H9 (cell line): Measurements from ENCODE around the gene PPP1R12B. TPM values are rescaled to one million over a fixed set of nuclear protein-coding genes. Genes with fewer than 3 reads are reported as not detected.

Source experiments
- DNase-seq: peaks from one replicate; pipeline ENCODE4 v3.0.0-alpha.2; 2017
- H2AFZ ChIP-seq: one replicate; pipeline ENCODE4 v1.6.1; 2013; ENCODE audit warnings: mild to moderate bottlenecking, low read length, control low read depth, moderate library complexity
- H2AK5ac ChIP-seq: 2 replicates; pipeline ENCODE4 v1.6.1; 2013; ENCODE audit warnings: low read length, control low read depth, mixed read lengths; ENCODE audit not compliant: insufficient read length
- H2BK120ac ChIP-seq: one replicate; pipeline ENCODE4 v1.6.1; 2013; ENCODE audit warnings: low read depth, mild to moderate bottlenecking, low read length, control low read depth, inconsistent platforms; ENCODE audit not compliant: poor library complexity, severe bottlenecking
- H2BK12ac ChIP-seq: 2 replicates; pipeline ENCODE4 v1.6.1; 2013; ENCODE audit warnings: low read length, control low read depth, mixed read lengths, low read depth; ENCODE audit not compliant: insufficient read length
- H2BK15ac ChIP-seq: 2 replicates; pipeline ENCODE4 v1.6.1; 2013; ENCODE audit warnings: low read depth, low read length, control low read depth
- H2BK20ac ChIP-seq: one replicate; pipeline ENCODE4 v1.6.1; 2013; ENCODE audit warnings: low read depth, mild to moderate bottlenecking, low read length, control low read depth, inconsistent platforms; ENCODE audit not compliant: poor library complexity, severe bottlenecking
- H2BK5ac ChIP-seq: 2 replicates; pipeline ENCODE4 v1.6.1; 2013; ENCODE audit warnings: low read length, control low read depth, mixed read lengths; ENCODE audit not compliant: insufficient read length
- H3K14ac ChIP-seq: 2 replicates; pipeline ENCODE4 v1.6.1; 2013; ENCODE audit warnings: low read length, control low read depth; ENCODE audit not compliant: insufficient read depth
- H3K18ac ChIP-seq: 2 replicates; pipeline ENCODE4 v1.6.1; 2013; ENCODE audit warnings: low read depth, mild to moderate bottlenecking, mixed read lengths, low read length, control low read depth; ENCODE audit not compliant: insufficient read length
- H3K23ac ChIP-seq: 2 replicates; pipeline ENCODE4 v1.6.1; 2013; ENCODE audit warnings: low read length, control low read depth, mixed read lengths, low read depth; ENCODE audit not compliant: insufficient read length
- H3K23me2 ChIP-seq: 2 replicates; pipeline ENCODE4 v1.6.1; 2013; ENCODE audit warnings: low read depth, mild to moderate bottlenecking, mixed read lengths, low read length, control low read depth; ENCODE audit not compliant: insufficient read length, poor library complexity, severe bottlenecking
- H3K27ac ChIP-seq: 2 replicates; pipeline ENCODE4 v1.5.1; 2013; ENCODE audit warnings: low read length, control low read depth, mixed read lengths, low read depth; ENCODE audit not compliant: insufficient read length
- H3K27me3 ChIP-seq: 2 replicates; pipeline ENCODE4 v1.6.1; 2013; ENCODE audit warnings: low read length, control low read depth, inconsistent platforms; ENCODE audit not compliant: insufficient read depth
- H3K4ac ChIP-seq: 2 replicates; pipeline ENCODE4 v1.6.1; 2013; ENCODE audit warnings: low read depth, mild to moderate bottlenecking, control low read depth, inconsistent platforms, low read length, moderate library complexity
- H3K4me1 ChIP-seq: 2 replicates; pipeline ENCODE4 v1.6.1; 2013; ENCODE audit warnings: low read length, control low read depth, inconsistent platforms; ENCODE audit not compliant: insufficient read depth
- H3K4me2 ChIP-seq: 2 replicates; pipeline ENCODE4 v1.6.1; 2013; ENCODE audit warnings: low read length, control low read depth, mixed read lengths; ENCODE audit not compliant: insufficient read length, insufficient read depth
- H3K56ac ChIP-seq: 2 replicates; pipeline ENCODE4 v1.6.1; 2013; ENCODE audit warnings: low read depth, mild to moderate bottlenecking, mixed read lengths, low read length, control low read depth; ENCODE audit not compliant: insufficient read length
- H3K79me1 ChIP-seq: 2 replicates; pipeline ENCODE4 v1.6.1; 2013; ENCODE audit warnings: low read depth, mild to moderate bottlenecking, moderate library complexity, low read length, control low read depth, inconsistent platforms; ENCODE audit not compliant: insufficient read depth, poor library complexity, severe bottlenecking
- H3K79me2 ChIP-seq: 2 replicates; pipeline ENCODE4 v1.6.1; 2013; ENCODE audit warnings: low read length, control low read depth, inconsistent platforms; ENCODE audit not compliant: insufficient read depth
- H3K9ac ChIP-seq: 2 replicates; pipeline ENCODE4 v1.6.1; 2013; ENCODE audit warnings: low read length, control low read depth, mixed read lengths; ENCODE audit not compliant: insufficient read length; ENCODE audit errors: extremely low read depth
- H3K9me3 ChIP-seq: one replicate; pipeline ENCODE4 v1.6.1; 2013; ENCODE audit warnings: low read depth, low read length, inconsistent platforms; ENCODE audit not compliant: control insufficient read depth
- H3T11ph ChIP-seq: one replicate; pipeline ENCODE4 v1.6.1; 2013; ENCODE audit warnings: mild to moderate bottlenecking, low read length, control low read depth, inconsistent platforms
- H4K20me1 ChIP-seq: one replicate; pipeline ENCODE4 v1.6.1; 2013; ENCODE audit not compliant: control insufficient read depth, insufficient read length, insufficient read depth
- H4K5ac ChIP-seq: 2 replicates; pipeline ENCODE4 v1.6.1; 2013; ENCODE audit warnings: low read depth, mild to moderate bottlenecking, mixed read lengths, low read length, control low read depth; ENCODE audit not compliant: insufficient read length
- H4K8ac ChIP-seq: replicated peaks from 2 replicates; pipeline ENCODE4 v1.6.1; 2013; ENCODE audit warnings: low read length, control low read depth, mixed read lengths, low read depth; ENCODE audit not compliant: insufficient read length
- H4K91ac ChIP-seq: 2 replicates; pipeline ENCODE4 v1.6.1; 2013; ENCODE audit warnings: low read depth, mild to moderate bottlenecking, moderate library complexity, mixed read lengths, low read length, control low read depth; ENCODE audit not compliant: insufficient read length
- H3K27ac Mint-ChIP-seq, 3 experiments: 2 replicates in 2 of 3; 3 replicates in 1 of 3; pipeline ENCODE4 v1.8.0; 2020 to 2021; ENCODE audit warnings: mixed read lengths in 3 of 3, mild to moderate bottlenecking in 1 of 3, moderate library complexity in 1 of 3
- H3K27me3 Mint-ChIP-seq: 2 replicates; pipeline ENCODE4 v1.8.0; 2021; ENCODE audit warnings: low read depth, mild to moderate bottlenecking, moderate library complexity, mixed read lengths
- H3K36me3 Mint-ChIP-seq, 3 experiments: 2 replicates in 2 of 3; 3 replicates in 1 of 3; pipeline ENCODE4 v1.8.0; 2020 to 2021; ENCODE audit warnings: low read depth in 3 of 3, mixed read lengths in 3 of 3; ENCODE audit not compliant: insufficient read depth in 1 of 3
- H3K4me1 Mint-ChIP-seq, 2 experiments: 2 replicates each; pipeline ENCODE4 v1.8.0; 2020; ENCODE audit warnings: mixed read lengths in 2 of 2
- H3K4me3 Mint-ChIP-seq, 2 experiments: 2 replicates in 1 of 2; 3 replicates in 1 of 2; pipeline ENCODE4 v1.8.0; 2020 to 2021; ENCODE audit warnings: mild to moderate bottlenecking in 2 of 2, mixed read lengths in 2 of 2, moderate library complexity in 1 of 2
- H3K9me3 Mint-ChIP-seq, 2 experiments: 2 replicates in 1 of 2; 3 replicates in 1 of 2; pipeline ENCODE4 v1.8.0; 2020; ENCODE audit warnings: mild to moderate bottlenecking in 2 of 2, mixed read lengths in 2 of 2, moderate library complexity in 1 of 2
- WGBS: extraction: QIAGEN DNeasy Blood & Tissue Kit; methylation state at CpG from one replicate; pipeline ENCODE4 v1.1.7; 2013; ENCODE audit warnings: missing lambda C conversion rate, low lambda C conversion rate, mixed read lengths; ENCODE audit not compliant: insufficient read length; ENCODE audit errors: extremely low coverage; 5-methylcytosine and 5-hydroxymethylcytosine counted together
- total RNA-seq: library from RNA; stranded (reverse); gene quantifications from 2 replicates; pipeline ENCODE4 v1.2.1, GENCODE V29; 2021
- TF ChIP-seq, protein P1 (sequence below): fragments of 200-600 bp; sonication (generic); conservative IDR thresholded peaks from 3 replicates; pipeline ENCODE4 v1.8.0; 2021; ENCODE audit warnings: antibody characterized with exemption, mild to moderate bottlenecking

The PPP1R12B gene
- total RNA-seq, 1 experiment from 2014 or later: 12.9 TPM

DNA sequence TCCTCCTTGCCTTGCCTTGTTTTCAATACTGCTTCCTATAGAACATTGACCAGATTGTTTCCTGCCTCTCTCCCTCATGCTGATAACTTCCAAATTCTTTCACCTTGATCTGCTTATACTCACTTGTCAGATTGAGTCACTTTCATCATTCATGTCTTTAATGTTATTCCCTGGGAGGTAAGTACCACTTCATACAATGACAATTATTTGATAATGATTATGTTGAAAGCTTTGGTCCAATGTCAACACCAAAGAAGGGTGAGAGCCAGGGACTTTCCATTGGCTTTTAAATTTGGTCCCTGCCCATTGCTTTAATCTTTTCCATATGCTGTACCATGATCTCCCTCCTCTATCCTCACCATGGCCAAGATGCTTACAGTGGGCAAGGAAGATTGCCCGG lies 224.4 kb downstream of the PPP1R12B start:
- Histone ChIP-seq H3K4me1 (peaks cover 13% of the 10 kb centered on the region; the same call in 1 of the 2 replicates), H2BK12ac (no peak overlapping the region), H3K27ac (no peak overlapping the region), H3K9me3 (no peaks in the 10 kb centered on the region), H3T11ph (no peak overlapping the region), H4K91ac (no peak overlapping the region), H2BK15ac (no peak overlapping the region), H3K9ac (no peak overlapping the region), H3K27me3 (no peaks in the 10 kb centered on the region), H3K4me2 (no peak overlapping the region), H4K8ac (no peak overlapping the region), H4K5ac (no peak overlapping the region), H2BK20ac (no peak overlapping the region), H3K14ac (no peak overlapping the region), H2AFZ (no peak overlapping the region), H2BK5ac (no peak overlapping the region), H3K56ac (no peak overlapping the region), H2BK120ac (no peak overlapping the region), H4K20me1 (no peaks in the 10 kb centered on the region), H3K79me2 (no peaks in the 10 kb centered on the region), H3K23me2 (no peaks in the 10 kb centered on the region), H3K4ac (no peak overlapping the region), H3K79me1 (no peaks in the 10 kb centered on the region), H3K23ac (no peak overlapping the region), H3K18ac (no peak overlapping the region), H2AK5ac (no peak overlapping the region)
- Mint-ChIP-seq H3K4me1 (peaks cover 38 to 41% of the 10 kb centered on the region in 2 experiments), H3K27me3 (no peaks in the 10 kb centered on the region), H3K36me3 (no peaks in the 10 kb centered on the region), H3K27ac (no peak overlapping the region; a peak in 2 of 7 replicates), H3K4me3 (no peak overlapping the region), H3K9me3 (no peaks in the 10 kb centered on the region)
- DNase-seq: no peak
- TF ChIP-seq, protein P1, sequence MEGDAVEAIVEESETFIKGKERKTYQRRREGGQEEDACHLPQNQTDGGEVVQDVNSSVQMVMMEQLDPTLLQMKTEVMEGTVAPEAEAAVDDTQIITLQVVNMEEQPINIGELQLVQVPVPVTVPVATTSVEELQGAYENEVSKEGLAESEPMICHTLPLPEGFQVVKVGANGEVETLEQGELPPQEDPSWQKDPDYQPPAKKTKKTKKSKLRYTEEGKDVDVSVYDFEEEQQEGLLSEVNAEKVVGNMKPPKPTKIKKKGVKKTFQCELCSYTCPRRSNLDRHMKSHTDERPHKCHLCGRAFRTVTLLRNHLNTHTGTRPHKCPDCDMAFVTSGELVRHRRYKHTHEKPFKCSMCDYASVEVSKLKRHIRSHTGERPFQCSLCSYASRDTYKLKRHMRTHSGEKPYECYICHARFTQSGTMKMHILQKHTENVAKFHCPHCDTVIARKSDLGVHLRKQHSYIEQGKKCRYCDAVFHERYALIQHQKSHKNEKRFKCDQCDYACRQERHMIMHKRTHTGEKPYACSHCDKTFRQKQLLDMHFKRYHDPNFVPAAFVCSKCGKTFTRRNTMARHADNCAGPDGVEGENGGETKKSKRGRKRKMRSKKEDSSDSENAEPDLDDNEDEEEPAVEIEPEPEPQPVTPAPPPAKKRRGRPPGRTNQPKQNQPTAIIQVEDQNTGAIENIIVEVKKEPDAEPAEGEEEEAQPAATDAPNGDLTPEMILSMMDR: no peak
- no CpG with 5 or more reads among the region's 1 CpG for WGBS
